Renal pelvis (tissue), 4 donors: ENCODE measurements around the gene USP3. TPM values are rescaled to one million over a fixed set of nuclear protein-coding genes. Genes with fewer than 3 reads are reported as not detected.
A peak's percentile ranks its signal among the peaks of the same experiment; 100 is the strongest.

Experiments
- DNase-seq: peaks from one replicate; pipeline ENCODE4 v3.0.0-alpha.2; 2013
- polyA plus RNA-seq, 3 donors: library from polyadenylated mRNA; unstranded; fragments of 120-200 nt; gene quantifications; one replicate each; pipeline ENCODE4 v1.2.1, GENCODE V29; 2013; ENCODE audit not compliant: insufficient read length in 3 of 3

Gene USP3
- polyA plus RNA-seq, 3 donors = 36.3 to 45.9 (median 40.2) TPM

DNA sequence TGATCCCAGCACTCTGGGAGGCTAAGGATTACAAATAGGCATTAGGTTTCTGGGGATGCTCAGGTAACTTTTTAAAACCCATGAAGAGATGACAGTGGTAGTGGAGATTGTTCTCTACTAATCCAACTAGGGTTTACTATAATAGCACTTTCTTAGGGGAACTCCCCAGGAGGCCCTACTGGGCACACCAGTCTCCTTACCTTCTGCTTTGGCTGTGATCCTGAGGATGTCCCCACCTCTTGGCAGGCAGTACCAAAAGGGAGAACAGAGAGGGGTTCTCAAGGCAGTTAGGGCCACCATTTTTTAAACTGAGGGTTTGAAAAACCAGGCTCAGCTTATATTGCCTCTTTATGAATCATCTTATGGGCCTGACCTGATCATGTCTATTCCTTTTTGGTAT is 77.8 kb downstream of the USP3 start:
- DNase-seq = no peak

GRCh38 chr15:63582718-63583426 is 78.5 kb downstream of the USP3 start:
- DNase-seq = peak; percentile 29

GRCh38 chr15:63586790-63587189 is 82.4 kb downstream of the USP3 start:
- DNase-seq = no peak

GRCh38 chr15:63587527-63587926 is 83.1 kb downstream of the USP3 start:
- no peak for DNase-seq

GRCh38 chr15:63588826-63589225 is 84.4 kb downstream of the USP3 start:
- no peak for DNase-seq

GRCh38 chr15:63593705-63594671 is 89.6 kb downstream of the USP3 start:
- no peak for DNase-seq

DNA sequence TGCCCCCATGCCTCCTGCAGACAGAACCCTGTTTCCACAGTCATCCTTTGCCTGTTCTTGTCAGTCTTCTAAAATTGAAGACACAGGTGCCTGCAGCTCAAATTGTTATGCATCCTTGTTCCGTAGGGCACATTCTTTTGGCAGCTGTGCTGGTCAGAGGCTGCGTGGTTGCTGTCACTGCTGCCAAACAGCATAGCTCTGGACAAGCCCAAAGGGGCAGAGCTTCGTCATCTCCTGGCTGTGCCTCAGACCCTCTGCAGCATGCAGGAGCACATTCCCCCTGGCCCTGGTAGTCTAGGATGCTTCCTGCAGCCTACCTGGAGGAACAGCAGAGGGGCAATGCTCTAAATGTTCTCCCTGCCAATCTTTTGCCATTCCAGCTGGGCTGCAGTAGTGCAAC is 90.7 kb downstream of the USP3 start:
- no peak for DNase-seq

DNA sequence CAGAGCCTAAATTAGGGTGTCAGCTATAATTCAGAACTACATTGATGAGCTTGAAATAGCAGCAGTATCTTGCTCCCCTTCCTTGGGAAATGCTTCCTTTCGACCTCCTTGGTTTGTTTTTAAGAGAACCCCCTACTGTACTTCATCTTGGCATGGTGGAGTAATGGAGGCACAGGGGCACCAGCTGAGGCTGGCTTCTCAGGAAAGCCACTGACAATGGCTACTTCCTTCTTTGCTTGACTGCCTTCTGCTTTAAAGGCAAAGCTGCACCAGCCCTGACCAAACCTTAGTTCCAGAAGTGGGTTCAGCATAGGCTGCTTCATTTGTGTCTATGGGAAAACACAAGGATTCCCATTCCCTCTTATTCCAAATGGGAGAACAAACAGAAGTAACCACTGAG is 91.3 kb downstream of the USP3 start:
- DNase-seq = no peak

- no peak for DNase-seq
Measured at GRCh38 chr15:63596676-63597037, 92.3 kb downstream of the USP3 start.

- DNase-seq = no peak
Measured at GRCh38 chr15:63597038-63597790, 92.8 kb downstream of the USP3 start, which contains the start of gene FBXL22. Gene FBXL22 (plus strand): TSS chr15:63597387. CDS start chr15:63597393, 6 bp downstream.

DNA sequence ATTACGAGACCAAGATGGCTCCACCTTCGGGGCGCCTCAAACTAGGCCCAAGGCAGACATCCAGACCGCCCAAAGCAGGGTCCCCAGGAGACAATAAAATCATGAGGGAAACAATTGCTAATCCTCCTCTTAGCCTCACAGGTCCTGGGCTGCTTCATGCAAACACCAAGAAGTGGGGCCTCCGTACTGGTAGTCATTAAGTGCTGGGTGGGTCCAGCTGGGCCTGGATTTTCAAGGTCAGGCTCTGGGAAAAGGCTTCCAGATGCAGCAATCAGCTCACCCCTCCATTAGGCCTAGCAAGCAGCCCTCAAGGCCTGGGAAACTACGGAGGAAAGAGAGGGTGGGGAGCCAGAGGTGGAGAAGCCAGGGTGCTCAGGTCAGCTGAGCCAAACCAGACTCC is 93.4 kb downstream of the USP3 start:
- no peak for DNase-seq

DNA sequence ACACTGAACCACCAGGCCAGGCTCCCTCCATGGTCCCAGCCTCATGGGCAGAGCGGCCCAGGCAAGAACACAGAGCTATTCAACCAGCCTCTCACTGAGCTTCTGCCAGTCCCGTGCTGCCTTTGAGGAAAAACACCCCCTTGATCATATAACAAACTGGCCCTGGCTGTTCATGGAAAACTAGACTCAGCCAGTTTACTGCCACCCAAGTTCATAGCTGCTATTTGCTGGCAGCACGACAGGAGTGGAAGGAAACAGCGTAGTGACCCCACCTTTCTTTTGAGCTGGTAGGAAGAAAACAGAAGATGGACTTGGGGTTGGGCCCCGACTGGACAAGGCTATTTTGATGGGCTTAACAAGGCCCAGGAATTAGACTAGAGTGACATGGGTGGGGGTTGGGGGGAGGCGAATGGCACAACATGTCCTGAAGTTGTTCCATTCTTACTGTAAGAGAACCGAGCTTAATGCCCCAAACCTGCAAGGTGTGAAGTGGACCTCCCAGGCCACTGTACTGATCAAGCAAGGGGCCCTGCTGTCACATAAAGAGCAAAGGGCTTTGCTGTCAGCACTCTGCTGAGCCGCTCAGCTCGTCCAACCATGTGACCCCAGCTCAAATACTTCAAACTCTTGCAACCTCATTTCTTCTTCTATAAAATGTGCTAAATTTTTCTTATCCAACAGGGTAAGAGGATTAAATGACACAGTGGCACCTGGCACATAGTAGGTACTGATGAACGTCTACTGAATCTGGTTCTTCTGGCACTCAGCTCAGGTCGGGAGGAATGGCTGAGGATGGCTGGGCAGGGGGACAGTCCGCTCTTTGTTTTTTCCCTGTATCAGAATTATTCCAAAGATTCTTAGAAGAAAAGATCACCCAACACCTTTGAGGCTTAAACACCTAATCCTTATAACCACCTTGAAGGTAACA is 94.3 kb downstream of the USP3 start:
- no peak for DNase-seq

GRCh38 chr15:63599401-63600000 is 95.1 kb downstream of the USP3 start:
- DNase-seq = no peak

- DNase-seq = no peak
Measured at GRCh38 chr15:63600001-63600615, 95.7 kb downstream of the USP3 start.

DNA sequence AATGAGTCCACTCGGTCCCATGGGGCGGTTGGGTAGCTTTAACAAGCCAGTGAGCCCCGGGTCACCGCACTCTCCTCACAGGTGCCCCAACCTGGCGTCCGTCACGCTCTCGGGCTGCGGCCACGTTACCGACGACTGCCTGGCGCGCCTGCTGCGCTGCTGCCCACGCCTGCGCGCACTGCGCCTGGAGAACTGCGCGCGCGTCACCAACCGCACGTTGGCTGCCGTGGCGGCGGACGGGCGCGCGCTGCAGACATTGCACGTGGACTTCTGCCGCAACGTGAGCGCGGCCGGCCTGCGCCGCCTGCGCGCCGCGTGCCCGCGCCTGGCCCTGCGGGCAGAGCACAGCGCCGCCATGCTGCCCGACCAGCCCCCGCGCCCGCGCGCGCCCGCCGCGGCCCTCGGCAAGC is 96.2 kb downstream of the USP3 start:
- DNase-seq = peak; percentile 89

DNA sequence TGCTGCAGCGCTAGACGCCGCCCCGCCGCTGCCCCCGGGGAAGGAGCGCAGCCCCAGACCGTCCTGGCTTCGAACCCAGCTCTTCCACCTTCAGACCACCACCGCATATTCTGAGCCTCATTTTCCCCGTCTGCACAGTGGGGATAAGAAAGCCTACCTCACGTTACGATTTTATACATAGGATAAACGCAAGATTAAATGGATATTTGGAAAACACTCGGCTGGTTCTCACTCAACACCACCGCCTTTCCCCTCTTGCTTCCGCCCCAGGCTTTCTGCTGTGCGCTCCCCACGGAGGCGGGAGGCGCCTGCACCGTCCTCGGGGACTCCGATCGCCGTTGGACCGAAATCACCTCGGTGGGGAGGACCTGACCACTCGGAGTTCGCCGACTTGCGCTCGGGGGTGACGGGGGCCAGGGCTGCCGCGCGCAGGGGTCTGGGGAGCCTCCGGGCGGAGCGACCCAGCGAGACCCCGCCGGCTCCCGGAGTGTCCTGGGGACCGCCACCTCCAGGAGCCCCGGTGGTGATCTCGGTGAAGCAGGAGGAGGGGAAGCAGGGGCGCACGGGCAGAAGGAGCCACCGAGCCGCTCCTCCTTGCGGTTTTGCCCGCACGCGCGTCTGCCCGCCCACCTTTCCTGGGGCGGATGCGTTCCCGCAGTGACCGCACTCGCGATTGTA is 96.8 kb downstream of the USP3 start:
- DNase-seq = no peak

GRCh38 chr15:63601704-63602185 is 97.4 kb downstream of the USP3 start:
- DNase-seq = no peak

DNA sequence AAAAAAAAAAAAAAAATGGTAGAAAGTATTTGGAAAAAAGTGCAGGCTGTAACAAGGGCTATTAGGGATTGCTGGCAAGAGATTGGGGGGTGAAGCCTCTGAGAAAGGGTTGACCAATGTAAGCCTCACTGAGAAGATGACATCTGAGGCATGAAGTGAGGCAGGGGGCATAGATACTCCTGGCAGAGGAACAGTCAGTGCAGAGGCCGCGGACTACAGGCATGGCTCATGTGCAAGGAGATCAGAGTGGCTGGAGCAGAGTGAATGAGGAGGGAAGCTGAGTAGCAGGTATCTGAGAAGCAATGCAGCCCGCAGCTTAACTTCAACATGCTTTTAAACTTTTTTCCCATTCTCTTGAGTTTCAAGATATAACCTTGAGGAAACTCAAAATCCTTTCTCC is 98.2 kb downstream of the USP3 start:
- no peak for DNase-seq

DNA sequence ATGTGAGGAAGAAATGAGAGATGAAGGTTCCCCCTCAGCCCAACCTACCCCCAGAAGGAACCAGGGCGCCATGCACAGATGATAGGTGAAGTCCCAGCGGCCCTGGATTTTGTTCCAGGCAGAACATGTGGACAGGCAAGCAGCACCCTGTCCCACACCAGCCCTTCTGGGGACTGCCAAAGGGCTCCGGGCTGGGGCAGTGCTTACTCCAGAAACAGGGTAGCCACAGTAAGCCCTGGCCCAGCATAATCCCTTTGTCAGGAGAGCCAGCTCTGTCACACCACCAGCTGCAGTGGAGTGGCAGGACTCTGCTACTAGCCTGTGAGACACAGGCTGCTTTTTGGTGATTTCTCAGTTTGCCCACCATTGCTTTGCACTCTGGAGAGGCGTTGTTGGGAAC is 99.1 kb downstream of the USP3 start:
- no peak for DNase-seq

GRCh38 chr15:63604281-63604680 is 99.9 kb downstream of the USP3 start:
- DNase-seq = no peak
